ENCODE data around the gene ALDH1A2.

DNA sequence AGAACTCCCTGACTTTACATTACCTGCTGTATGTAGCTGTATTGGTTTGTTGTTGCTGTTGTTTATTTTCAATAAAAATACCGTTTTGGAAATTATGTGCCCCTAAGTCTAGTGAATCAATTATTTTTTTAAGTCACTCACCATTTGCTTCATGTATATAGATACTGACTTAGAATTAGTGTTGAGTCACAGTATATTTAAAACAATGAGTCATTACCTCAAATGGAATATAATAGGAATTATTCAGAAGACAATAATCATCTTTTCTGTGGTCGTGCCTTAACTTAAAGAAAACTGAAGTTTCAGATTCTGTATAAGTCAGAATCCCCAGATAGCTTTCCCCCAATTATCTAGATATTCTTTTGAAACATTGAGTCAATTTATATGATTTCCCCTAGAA is 21.0 kb upstream of the ALDH1A2 start:
- no peak for TF ChIP-seq POLR2AphosphoS5 (IDR thresholded peaks at IDR 0.05; ENCODE audit: insufficient read depth in 1 of 2, low read depth in 1 of 2)
- TF ChIP-seq, protein P1, sequence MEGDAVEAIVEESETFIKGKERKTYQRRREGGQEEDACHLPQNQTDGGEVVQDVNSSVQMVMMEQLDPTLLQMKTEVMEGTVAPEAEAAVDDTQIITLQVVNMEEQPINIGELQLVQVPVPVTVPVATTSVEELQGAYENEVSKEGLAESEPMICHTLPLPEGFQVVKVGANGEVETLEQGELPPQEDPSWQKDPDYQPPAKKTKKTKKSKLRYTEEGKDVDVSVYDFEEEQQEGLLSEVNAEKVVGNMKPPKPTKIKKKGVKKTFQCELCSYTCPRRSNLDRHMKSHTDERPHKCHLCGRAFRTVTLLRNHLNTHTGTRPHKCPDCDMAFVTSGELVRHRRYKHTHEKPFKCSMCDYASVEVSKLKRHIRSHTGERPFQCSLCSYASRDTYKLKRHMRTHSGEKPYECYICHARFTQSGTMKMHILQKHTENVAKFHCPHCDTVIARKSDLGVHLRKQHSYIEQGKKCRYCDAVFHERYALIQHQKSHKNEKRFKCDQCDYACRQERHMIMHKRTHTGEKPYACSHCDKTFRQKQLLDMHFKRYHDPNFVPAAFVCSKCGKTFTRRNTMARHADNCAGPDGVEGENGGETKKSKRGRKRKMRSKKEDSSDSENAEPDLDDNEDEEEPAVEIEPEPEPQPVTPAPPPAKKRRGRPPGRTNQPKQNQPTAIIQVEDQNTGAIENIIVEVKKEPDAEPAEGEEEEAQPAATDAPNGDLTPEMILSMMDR (IDR thresholded peaks at IDR 0.05) = no peak
